ENCODE measurements around the gene SMIM26. TPM values are rescaled to one million over a fixed set of nuclear protein-coding genes. Genes with fewer than 3 reads are reported as not detected.

Gene SMIM26
- total and polyA plus RNA-seq, 2 of the 13 experiments (the other 11 are each of a cell fraction or from before 2014, with no cell fraction given), result 214 to 249 TPM

DNA sequence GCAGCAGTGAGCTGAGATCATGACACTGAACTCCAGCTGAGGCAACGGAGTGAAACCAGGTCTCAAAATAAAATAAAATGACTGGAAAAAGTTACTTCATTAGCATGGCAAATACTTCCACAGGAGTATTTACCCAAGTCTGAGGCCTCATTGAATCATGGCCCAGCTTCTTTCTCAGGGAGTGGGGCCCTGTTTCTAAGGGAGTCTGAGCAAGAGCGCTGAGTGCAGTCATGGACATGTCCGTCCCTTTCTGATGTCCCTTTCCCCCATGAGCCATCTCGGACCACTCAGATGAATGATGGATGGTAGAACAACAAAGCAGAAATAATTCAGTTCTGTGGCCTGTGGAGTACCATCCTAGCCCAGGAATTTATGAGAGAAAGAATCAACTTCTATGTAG, 12.8 kb downstream of the SMIM26 start:
- TF ChIP-seq ZNF20 (CRISPR knock-in tag; IDR thresholded peaks at IDR 0.05), result no peak
- TF ChIP-seq, protein P1, sequence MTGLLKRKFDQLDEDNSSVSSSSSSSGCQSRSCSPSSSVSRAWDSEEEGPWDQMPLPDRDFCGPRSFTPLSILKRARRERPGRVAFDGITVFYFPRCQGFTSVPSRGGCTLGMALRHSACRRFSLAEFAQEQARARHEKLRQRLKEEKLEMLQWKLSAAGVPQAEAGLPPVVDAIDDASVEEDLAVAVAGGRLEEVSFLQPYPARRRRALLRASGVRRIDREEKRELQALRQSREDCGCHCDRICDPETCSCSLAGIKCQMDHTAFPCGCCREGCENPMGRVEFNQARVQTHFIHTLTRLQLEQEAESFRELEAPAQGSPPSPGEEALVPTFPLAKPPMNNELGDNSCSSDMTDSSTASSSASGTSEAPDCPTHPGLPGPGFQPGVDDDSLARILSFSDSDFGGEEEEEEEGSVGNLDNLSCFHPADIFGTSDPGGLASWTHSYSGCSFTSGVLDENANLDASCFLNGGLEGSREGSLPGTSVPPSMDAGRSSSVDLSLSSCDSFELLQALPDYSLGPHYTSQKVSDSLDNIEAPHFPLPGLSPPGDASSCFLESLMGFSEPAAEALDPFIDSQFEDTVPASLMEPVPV (CRISPR knock-in tag; IDR thresholded peaks at IDR 0.05), result no peak
- TF ChIP-seq ZNF7 (CRISPR knock-in tag; IDR thresholded peaks at IDR 0.05), result no peak
- no peak for TF ChIP-seq RBM22 (optimal IDR thresholded peaks at IDR 0.05; ENCODE audit: low read length)
- TF ChIP-seq, protein P2, sequence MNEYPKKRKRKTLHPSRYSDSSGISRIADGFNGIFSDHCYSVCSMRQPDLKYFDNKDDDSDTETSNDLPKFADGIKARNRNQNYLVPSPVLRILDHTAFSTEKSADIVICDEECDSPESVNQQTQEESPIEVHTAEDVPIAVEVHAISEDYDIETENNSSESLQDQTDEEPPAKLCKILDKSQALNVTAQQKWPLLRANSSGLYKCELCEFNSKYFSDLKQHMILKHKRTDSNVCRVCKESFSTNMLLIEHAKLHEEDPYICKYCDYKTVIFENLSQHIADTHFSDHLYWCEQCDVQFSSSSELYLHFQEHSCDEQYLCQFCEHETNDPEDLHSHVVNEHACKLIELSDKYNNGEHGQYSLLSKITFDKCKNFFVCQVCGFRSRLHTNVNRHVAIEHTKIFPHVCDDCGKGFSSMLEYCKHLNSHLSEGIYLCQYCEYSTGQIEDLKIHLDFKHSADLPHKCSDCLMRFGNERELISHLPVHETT (CRISPR knock-in tag; conservative IDR thresholded peaks at IDR 0.05), result no peak
- TF ChIP-seq ZNF720 (CRISPR knock-in tag; IDR thresholded peaks at IDR 0.05), result no peak
- no peak for TF ChIP-seq BRCA1 (CRISPR knock-in tag; IDR thresholded peaks at IDR 0.05)
- TF ChIP-seq RCOR2 (CRISPR knock-in tag; IDR thresholded peaks at IDR 0.05), result no peak
- TF ChIP-seq ATF7 (IDR thresholded peaks at IDR 0.05), result no peak
- TF ChIP-seq ATF7 (CRISPR knock-in tag; IDR thresholded peaks at IDR 0.05), result no peak
- TF ChIP-seq ISX (CRISPR knock-in tag; conservative IDR thresholded peaks at IDR 0.05), result no peak
- no peak for TF ChIP-seq MLLT10 (CRISPR knock-in tag; IDR thresholded peaks at IDR 0.05)
- no peak for TF ChIP-seq ZKSCAN8 (CRISPR knock-in tag; IDR thresholded peaks at IDR 0.05; ENCODE audit: borderline replicate concordance)
- TF ChIP-seq ZNF746 (CRISPR knock-in tag; IDR thresholded peaks at IDR 0.05), result no peak
- H3K36me3 ChIP-seq (replicated peaks in 1 of 2; ENCODE audit: control insufficient read depth in 1 of 2, insufficient read depth in 2 of 2, low read length in 2 of 2), result no peaks in the 10 kb centered on the region
- H3K27me3 ChIP-seq (ENCODE audit: control insufficient read depth in 1 of 2, insufficient read depth in 2 of 2, low read length in 2 of 2), result no peaks in the 10 kb centered on the region
- no peak overlapping the region for H2AFZ ChIP-seq (ENCODE audit: low read length)
- H3K27ac ChIP-seq (ENCODE audit: extremely low read length, insufficient read depth, low read length), result no peak overlapping the region
- WGBS (ENCODE audit: low lambda C conversion rate), result 62% methylated on average over 4 of the region's 4 CpGs
- no peak overlapping the region for H3K9ac ChIP-seq (ENCODE audit: insufficient read depth, low read depth, low read length)
- no peak overlapping the region for H3K4me2 ChIP-seq (ENCODE audit: low read depth, low read length)
- CTCF ChIA-PET (ENCODE audit: low intra/inter-chr PET ratio, low total read pairs), result no interaction called here
- in situ Hi-C loops (cut with HindIII; ENCODE audit: extremely low pct_ligation_motif_present, low pct_unique_long_range_greater_than_20kb) (no loop called here), intact Hi-C loops (cut with micrococcal nuclease; ENCODE audit: unreplicated experiment) (no loop called here)
- H3K4me3 ChIP-seq (replicated peaks in 1 of 3; ENCODE audit: insufficient read depth in 1 of 3, low read depth in 2 of 3, low read length in 3 of 3), result no peak overlapping the region
- no peaks in the 10 kb centered on the region for H3K79me2 ChIP-seq (ENCODE audit: insufficient read depth, low read length)
- H3K4me1 ChIP-seq (ENCODE audit: insufficient read depth, low read length), result peaks cover 11% of the 10 kb centered on the region; the same call in 1 of the 2 replicates
- no TSS peak for BruUV-seq (replicated peaks)
- ATAC-seq (no peak), DNase-seq (ENCODE audit: low spot score) (no peak), FAIRE-seq (no peak)
- POLR2A ChIA-PET, result interaction anchor here (1.1 kb wide), 1 partner anchor 13 kb away, joined by 4 read pairs; no protein-coding TSS in a partner anchor
- no peaks in the 10 kb centered on the region for H3K9me3 ChIP-seq (ENCODE audit: low read length)
- H4K20me1 ChIP-seq (ENCODE audit: insufficient read depth, low read length), result no peaks in the 10 kb centered on the region

Measured in HepG2 (cell line).